ENCODE data around the gene NRARP.

The NRARP gene

DNA sequence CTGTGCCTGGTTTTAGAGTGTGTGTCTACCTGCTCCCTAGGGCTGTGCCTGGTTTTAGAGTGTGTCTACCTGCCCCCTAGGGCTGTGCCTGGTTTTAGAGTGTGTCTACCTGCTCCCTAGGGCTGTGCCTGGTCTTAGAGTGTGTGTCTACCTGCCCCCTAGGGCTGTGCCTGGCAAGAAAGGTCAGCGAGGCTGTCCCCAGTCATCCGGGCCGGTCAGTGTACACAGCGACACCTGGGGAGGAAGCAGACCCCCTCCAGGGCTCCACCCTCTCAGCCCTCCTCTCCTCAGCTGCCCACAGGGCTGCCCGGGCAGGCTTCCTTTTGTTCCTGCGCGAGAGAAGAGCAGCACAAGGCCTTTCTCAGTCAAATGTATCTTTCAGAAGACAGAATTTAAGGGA lies 4.1 kb downstream of the NRARP start:
- H2BK120ac ChIP-seq (ENCODE audit: insufficient read depth, low read length, poor library complexity) = no peak overlapping the region
- no CpG with 5 or more reads among the region's 7 CpGs for WGBS (ENCODE audit: extremely low coverage, insufficient coverage, insufficient read length)
- no peak overlapping the region for H3K4ac ChIP-seq (ENCODE audit: low read depth, low read length)
- H3K23ac ChIP-seq (ENCODE audit: low read length) = no peak overlapping the region
- H3K9me3 ChIP-seq (ENCODE audit: insufficient read depth, low read depth, low read length) = peaks cover 8% of the 10 kb centered on the region
- no peak overlapping the region for H4K12ac ChIP-seq (ENCODE audit: low read depth, low read length)
- peaks cover 2% of the 10 kb centered on the region for H3K79me1 ChIP-seq (ENCODE audit: low read length)
- no peak overlapping the region for H2BK5ac ChIP-seq (ENCODE audit: low read depth, low read length, poor library complexity)
- H3K27ac ChIP-seq (ENCODE audit: low read depth, low read length) = no peak overlapping the region
- no peak overlapping the region for H4K91ac ChIP-seq (ENCODE audit: low read depth, low read length)
- H3K4me3 ChIP-seq (ENCODE audit: low read depth, low read length) = no peak overlapping the region
- H3K27me3 ChIP-seq (ENCODE audit: insufficient read depth, low read length) = peaks cover 12% of the 10 kb centered on the region
- no peak overlapping the region for H4K8ac ChIP-seq (ENCODE audit: low read depth, low read length)
- H3K36me3 ChIP-seq (ENCODE audit: control insufficient read depth in 1 of 2, insufficient read depth in 2 of 2, low read length in 2 of 2) = no peaks in the 10 kb centered on the region
- H3K14ac ChIP-seq (ENCODE audit: low read length) = no peak overlapping the region
- no peak overlapping the region for H3K9ac ChIP-seq (ENCODE audit: low read length)
- H2AK5ac ChIP-seq (ENCODE audit: low read length) = no peak overlapping the region
- H2AFZ ChIP-seq (ENCODE audit: insufficient read depth, low read length, poor library complexity) = no peak overlapping the region
- no peaks in the 10 kb centered on the region for H3K79me2 ChIP-seq (ENCODE audit: control insufficient read depth, insufficient read depth, low read length, poor library complexity)
- peaks cover 12 to 28% of the 10 kb centered on the region in 2 experiments for H3K4me1 ChIP-seq (ENCODE audit: control insufficient read depth in 1 of 2, insufficient read depth in 2 of 2, low read length in 2 of 2)
- H3K4me2 ChIP-seq (ENCODE audit: low read length) = no peak overlapping the region
- no peak overlapping the region for H2BK12ac ChIP-seq (ENCODE audit: low read length)
- H3K18ac ChIP-seq (ENCODE audit: low read length) = no peak overlapping the region
- no peak for DNase-seq

DNA sequence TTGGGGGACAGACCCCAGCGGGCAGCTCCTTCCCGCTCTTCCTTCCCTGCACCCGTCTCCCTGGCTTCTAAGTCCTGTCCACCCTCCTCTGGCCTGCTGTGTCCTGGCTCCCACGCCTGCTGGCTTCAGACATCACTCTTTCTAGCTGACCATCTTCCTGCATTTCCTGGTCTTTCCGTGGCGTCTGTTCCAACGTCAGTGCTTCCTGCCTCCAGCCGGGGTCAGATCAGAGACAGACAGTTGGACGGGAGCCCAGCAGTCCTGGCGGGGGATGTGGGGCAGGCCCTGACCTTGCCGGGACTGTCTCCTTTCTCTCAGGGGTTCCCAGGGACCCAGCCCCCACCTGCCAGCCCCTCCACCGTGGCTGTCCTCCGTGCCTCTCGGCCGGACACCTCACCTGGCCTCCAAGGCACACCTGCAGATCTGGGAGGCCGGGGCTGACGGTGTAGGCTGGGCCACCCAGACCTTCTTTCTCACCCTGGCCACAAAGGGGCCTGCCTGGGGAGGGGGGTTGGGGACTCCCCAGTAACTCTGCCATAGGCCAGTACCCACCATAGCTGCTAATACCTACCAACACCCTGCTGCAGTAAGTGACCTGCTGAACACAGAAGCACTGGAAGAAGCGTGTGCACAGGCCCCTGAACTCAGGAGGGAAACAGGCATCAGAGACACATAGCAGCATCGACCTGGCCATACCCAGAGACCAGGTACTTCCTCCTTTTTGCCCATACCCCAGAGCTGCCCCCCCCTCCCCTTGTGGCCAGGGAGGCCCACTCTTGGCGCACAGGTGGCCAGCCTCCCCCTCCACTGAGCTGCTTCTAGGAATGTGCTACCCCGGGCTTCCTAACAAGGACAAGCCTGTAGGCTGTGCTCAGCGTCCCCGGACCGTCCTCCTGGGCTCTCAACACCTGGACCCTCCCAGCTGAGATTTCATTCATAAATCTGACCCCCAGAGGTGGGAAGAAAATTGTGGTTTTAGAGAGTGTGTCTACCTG lies 5.1 kb downstream of the NRARP start:
- no CpG with 5 or more reads among the region's 24 CpGs for WGBS (ENCODE audit: extremely low coverage, insufficient coverage, insufficient read length)
- no peak overlapping the region for H3K23ac ChIP-seq (ENCODE audit: low read length)
- no peak overlapping the region for H3K14ac ChIP-seq (ENCODE audit: low read length)
- no peak overlapping the region for H2BK12ac ChIP-seq (ENCODE audit: low read length)
- no peaks in the 10 kb centered on the region for H3K79me2 ChIP-seq (ENCODE audit: control insufficient read depth, insufficient read depth, low read length, poor library complexity)
- H4K91ac ChIP-seq (ENCODE audit: low read depth, low read length) = no peak overlapping the region
- H3K27me3 ChIP-seq (ENCODE audit: insufficient read depth, low read length) = peaks cover 7% of the 10 kb centered on the region
- no peak overlapping the region for H2AK5ac ChIP-seq (ENCODE audit: low read length)
- no peak overlapping the region for H3K9ac ChIP-seq (ENCODE audit: low read length)
- H4K8ac ChIP-seq (ENCODE audit: low read depth, low read length) = no peak overlapping the region
- no peak overlapping the region for H4K12ac ChIP-seq (ENCODE audit: low read depth, low read length)
- no peak overlapping the region for H2BK5ac ChIP-seq (ENCODE audit: low read depth, low read length, poor library complexity)
- H3K9me3 ChIP-seq (ENCODE audit: insufficient read depth, low read depth, low read length) = peaks cover 8% of the 10 kb centered on the region
- H3K4me2 ChIP-seq (ENCODE audit: low read length) = no peak overlapping the region
- peaks cover 8 to 24% of the 10 kb centered on the region in 2 experiments for H3K4me1 ChIP-seq (ENCODE audit: control insufficient read depth in 1 of 2, insufficient read depth in 2 of 2, low read length in 2 of 2)
- H3K79me1 ChIP-seq (ENCODE audit: low read length) = no peaks in the 10 kb centered on the region
- H3K18ac ChIP-seq (ENCODE audit: low read length) = no peak overlapping the region
- H3K27ac ChIP-seq (ENCODE audit: low read depth, low read length) = no peak overlapping the region
- H3K36me3 ChIP-seq (ENCODE audit: control insufficient read depth in 1 of 2, insufficient read depth in 2 of 2, low read length in 2 of 2) = no peaks in the 10 kb centered on the region
- no peak for DNase-seq
- H2AFZ ChIP-seq (ENCODE audit: insufficient read depth, low read length, poor library complexity) = no peak overlapping the region
- no peak overlapping the region for H3K4ac ChIP-seq (ENCODE audit: low read depth, low read length)
- H2BK120ac ChIP-seq (ENCODE audit: insufficient read depth, low read length, poor library complexity) = no peak overlapping the region
- H3K4me3 ChIP-seq (ENCODE audit: low read depth, low read length) = no peak overlapping the region

DNA sequence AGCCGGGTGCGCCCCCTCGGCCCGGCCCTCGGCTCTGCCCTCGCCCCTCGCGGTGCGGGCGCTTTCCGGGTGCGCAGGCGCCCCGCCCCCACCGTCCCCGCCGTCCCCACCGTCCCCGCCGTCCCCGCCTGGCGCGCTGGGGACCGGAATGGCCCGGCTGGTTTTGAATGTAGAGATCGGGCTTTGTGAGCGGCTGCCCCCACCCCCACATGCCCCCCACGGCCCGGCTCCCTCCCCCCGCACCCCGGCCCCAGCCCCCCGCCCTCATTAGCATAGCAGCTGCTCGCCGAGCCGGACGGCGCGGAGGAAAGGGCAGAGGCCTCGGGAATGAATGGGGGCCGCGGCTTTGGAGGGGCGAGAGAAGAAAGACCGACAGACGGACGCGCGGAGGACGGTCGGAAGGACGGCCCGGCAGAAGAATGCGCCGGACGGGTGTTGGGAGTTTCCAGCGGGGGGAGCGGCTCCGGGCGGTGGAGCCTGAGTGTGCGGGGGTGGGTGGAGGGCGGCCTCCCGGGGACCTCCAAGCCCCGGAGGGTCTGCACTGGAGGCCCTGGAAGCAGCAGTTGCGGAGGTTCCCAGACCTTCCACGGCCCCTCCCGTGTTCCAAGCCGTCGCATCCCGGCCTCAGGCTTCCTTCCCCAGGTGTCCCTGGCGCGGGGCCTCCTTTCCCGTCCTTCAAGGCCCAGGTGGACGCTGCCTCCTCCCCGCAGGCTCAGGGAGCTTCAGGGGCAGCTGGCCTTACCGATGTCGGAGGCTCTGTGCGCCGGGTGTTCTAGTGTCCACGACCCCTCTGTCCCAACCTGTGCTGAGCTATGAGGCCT lies 6.0 kb downstream of the NRARP start:
- Histone ChIP-seq H2BK5ac (ENCODE audit: low read depth, low read length, poor library complexity) (no peak overlapping the region), H3K36me3 (ENCODE audit: control insufficient read depth in 1 of 2, insufficient read depth in 2 of 2, low read length in 2 of 2) (no peaks in the 10 kb centered on the region), H3K79me1 (ENCODE audit: low read length) (no peaks in the 10 kb centered on the region), H3K18ac (ENCODE audit: low read length) (no peak overlapping the region), H3K79me2 (ENCODE audit: control insufficient read depth, insufficient read depth, low read length, poor library complexity) (no peaks in the 10 kb centered on the region), H3K4me2 (ENCODE audit: low read length) (peak overlapping the region; percentile 62), H2AK5ac (ENCODE audit: low read length) (no peak overlapping the region), H3K4me3 (ENCODE audit: low read depth, low read length) (peak overlapping the region; percentile 14), H3K27me3 (ENCODE audit: insufficient read depth, low read length) (peaks cover 7% of the 10 kb centered on the region), H2BK120ac (ENCODE audit: insufficient read depth, low read length, poor library complexity) (no peak overlapping the region), H4K12ac (ENCODE audit: low read depth, low read length) (no peak overlapping the region), H3K4ac (ENCODE audit: low read depth, low read length) (no peak overlapping the region), H3K27ac (ENCODE audit: low read depth, low read length) (no peak overlapping the region), H2BK12ac (ENCODE audit: low read length) (no peak overlapping the region), H3K14ac (ENCODE audit: low read length) (no peak overlapping the region), H2AFZ (ENCODE audit: insufficient read depth, low read length, poor library complexity) (no peak overlapping the region), H4K8ac (ENCODE audit: low read depth, low read length) (no peak overlapping the region), H3K4me1 (ENCODE audit: control insufficient read depth in 1 of 2, insufficient read depth in 2 of 2, low read length in 2 of 2) (peaks cover 3 to 18% of the 10 kb centered on the region in 2 experiments), H3K9me3 (ENCODE audit: insufficient read depth, low read depth, low read length) (peaks cover 8% of the 10 kb centered on the region), H4K91ac (ENCODE audit: low read depth, low read length) (no peak overlapping the region), H3K9ac (ENCODE audit: low read length) (no peak overlapping the region), H3K23ac (ENCODE audit: low read length) (no peak overlapping the region)
- no CpG with 5 or more reads among the region's 78 CpGs for WGBS (ENCODE audit: extremely low coverage, insufficient coverage, insufficient read length)
- DNase-seq = no peak

DNA sequence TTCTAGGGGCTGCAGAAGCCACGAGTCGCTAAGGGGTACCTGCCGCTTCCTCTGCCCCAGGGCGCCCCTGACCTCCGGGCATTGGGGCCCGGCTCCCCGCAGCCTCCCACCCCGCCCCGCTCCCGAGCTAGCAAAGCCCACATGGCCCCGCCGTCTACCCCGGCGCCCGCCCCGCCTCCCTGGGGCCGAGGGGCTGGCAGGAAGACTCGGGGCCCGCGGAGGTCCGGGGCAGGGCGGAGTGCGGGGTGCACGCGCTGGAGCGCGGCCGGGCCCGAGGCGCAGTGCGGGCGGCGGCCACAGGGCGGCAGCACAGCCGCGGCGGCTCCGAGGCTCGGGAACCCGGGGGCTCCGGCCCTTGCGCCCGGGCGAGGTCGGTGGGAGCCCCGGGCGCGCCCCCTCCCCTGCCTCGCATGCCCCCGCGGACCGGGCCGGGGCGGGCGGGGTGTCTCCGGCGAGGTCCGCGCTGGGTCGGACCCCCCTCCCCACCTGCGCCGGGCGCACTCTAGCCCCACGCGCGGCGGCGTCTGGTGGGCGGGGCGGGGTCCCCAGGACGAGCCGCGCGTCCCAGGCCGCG lies 6.7 kb downstream of the NRARP start:
- peak overlapping the region; percentile 62 for H3K4me2 ChIP-seq (ENCODE audit: low read length)
- H3K36me3 ChIP-seq (ENCODE audit: control insufficient read depth in 1 of 2, insufficient read depth in 2 of 2, low read length in 2 of 2) = no peaks in the 10 kb centered on the region
- H2AK5ac ChIP-seq (ENCODE audit: low read length) = no peak overlapping the region
- no peak overlapping the region for H4K91ac ChIP-seq (ENCODE audit: low read depth, low read length)
- H3K14ac ChIP-seq (ENCODE audit: low read length) = no peak overlapping the region
- H3K4me3 ChIP-seq (ENCODE audit: low read depth, low read length) = no peak overlapping the region
- H2BK5ac ChIP-seq (ENCODE audit: low read depth, low read length, poor library complexity) = no peak overlapping the region
- H3K27me3 ChIP-seq (ENCODE audit: insufficient read depth, low read length) = peaks cover 7% of the 10 kb centered on the region
- no peak overlapping the region for H4K12ac ChIP-seq (ENCODE audit: low read depth, low read length)
- no CpG with 5 or more reads among the region's 76 CpGs for WGBS (ENCODE audit: extremely low coverage, insufficient coverage, insufficient read length)
- no peak overlapping the region for H3K23ac ChIP-seq (ENCODE audit: low read length)
- H2AFZ ChIP-seq (ENCODE audit: insufficient read depth, low read length, poor library complexity) = no peak overlapping the region
- H2BK12ac ChIP-seq (ENCODE audit: low read length) = no peak overlapping the region
- H3K9ac ChIP-seq (ENCODE audit: low read length) = no peak overlapping the region
- DNase-seq = peak in 1 of 2 donors; percentile 27
- no peak overlapping the region for H4K8ac ChIP-seq (ENCODE audit: low read depth, low read length)
- H3K27ac ChIP-seq (ENCODE audit: low read depth, low read length) = no peak overlapping the region
- H3K18ac ChIP-seq (ENCODE audit: low read length) = no peak overlapping the region
- H3K4me1 ChIP-seq (ENCODE audit: control insufficient read depth in 1 of 2, insufficient read depth in 2 of 2, low read length in 2 of 2) = peaks cover 3 to 13% of the 10 kb centered on the region in 2 experiments
- H3K9me3 ChIP-seq (ENCODE audit: insufficient read depth, low read depth, low read length) = peaks cover 8% of the 10 kb centered on the region
- no peak overlapping the region for H2BK120ac ChIP-seq (ENCODE audit: insufficient read depth, low read length, poor library complexity)
- H3K79me1 ChIP-seq (ENCODE audit: low read length) = no peaks in the 10 kb centered on the region
- H3K4ac ChIP-seq (ENCODE audit: low read depth, low read length) = no peak overlapping the region
- H3K79me2 ChIP-seq (ENCODE audit: control insufficient read depth, insufficient read depth, low read length, poor library complexity) = no peaks in the 10 kb centered on the region

Measured in trophoblast cell (in vitro differentiated cells and primary cell).